ENCODE measurements around the gene EPHA4.

The EPHA4 gene

DNA sequence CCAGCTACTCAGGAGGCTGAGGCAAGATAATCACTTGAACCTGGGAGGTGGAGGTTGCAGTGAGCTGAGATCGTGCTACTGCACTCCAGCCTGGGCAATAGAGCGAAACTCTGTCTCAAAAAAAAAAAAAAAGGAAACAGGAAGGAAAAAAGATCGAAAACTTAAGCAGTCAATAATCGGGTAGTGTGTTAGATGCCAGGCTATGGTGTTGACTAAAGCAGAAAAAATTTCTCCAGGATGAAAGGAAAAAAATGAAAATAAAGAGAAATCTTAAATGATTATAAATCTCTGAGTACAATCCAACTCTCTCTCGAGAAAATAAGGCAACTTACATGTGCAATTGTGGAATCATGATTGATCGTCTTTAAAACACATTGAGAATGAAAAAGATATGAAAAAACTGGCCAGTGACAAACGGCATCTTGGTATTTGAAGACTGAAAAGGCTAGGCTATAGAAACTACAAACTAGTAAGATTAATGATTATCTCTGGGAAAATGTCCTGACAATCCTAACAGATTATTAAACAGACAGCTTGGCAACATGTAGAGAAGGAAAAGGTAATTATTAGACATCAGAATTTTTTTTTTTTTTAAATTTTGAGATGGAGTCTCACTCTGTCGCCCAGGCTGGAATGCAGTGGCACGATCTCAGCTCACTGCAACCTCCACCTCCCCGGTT is 16.3 kb upstream of the EPHA4 start:
- no peak for TF ChIP-seq YY1 (IDR thresholded peaks at IDR 0.05; ENCODE audit: low read depth)
- TF ChIP-seq TAF1 (IDR thresholded peaks at IDR 0.05; ENCODE audit: low read depth) = no peak
- TF ChIP-seq TEAD4 (IDR thresholded peaks at IDR 0.05) = no peak
- TF ChIP-seq, protein P1, sequence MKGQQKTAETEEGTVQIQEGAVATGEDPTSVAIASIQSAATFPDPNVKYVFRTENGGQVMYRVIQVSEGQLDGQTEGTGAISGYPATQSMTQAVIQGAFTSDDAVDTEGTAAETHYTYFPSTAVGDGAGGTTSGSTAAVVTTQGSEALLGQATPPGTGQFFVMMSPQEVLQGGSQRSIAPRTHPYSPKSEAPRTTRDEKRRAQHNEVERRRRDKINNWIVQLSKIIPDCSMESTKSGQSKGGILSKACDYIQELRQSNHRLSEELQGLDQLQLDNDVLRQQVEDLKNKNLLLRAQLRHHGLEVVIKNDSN (IDR thresholded peaks at IDR 0.05) = no peak
- TF ChIP-seq RAD21 (IDR thresholded peaks at IDR 0.05; ENCODE audit: low read depth) = no peak
- no peak for TF ChIP-seq ZBTB7A (IDR thresholded peaks at IDR 0.05; ENCODE audit: low read depth)
- TF ChIP-seq TCF12 (IDR thresholded peaks at IDR 0.05; ENCODE audit: low read depth) = no peak
- TF ChIP-seq EP300 (IDR thresholded peaks at IDR 0.05; ENCODE audit: borderline replicate concordance) = no peak
- TF ChIP-seq, protein P2, sequence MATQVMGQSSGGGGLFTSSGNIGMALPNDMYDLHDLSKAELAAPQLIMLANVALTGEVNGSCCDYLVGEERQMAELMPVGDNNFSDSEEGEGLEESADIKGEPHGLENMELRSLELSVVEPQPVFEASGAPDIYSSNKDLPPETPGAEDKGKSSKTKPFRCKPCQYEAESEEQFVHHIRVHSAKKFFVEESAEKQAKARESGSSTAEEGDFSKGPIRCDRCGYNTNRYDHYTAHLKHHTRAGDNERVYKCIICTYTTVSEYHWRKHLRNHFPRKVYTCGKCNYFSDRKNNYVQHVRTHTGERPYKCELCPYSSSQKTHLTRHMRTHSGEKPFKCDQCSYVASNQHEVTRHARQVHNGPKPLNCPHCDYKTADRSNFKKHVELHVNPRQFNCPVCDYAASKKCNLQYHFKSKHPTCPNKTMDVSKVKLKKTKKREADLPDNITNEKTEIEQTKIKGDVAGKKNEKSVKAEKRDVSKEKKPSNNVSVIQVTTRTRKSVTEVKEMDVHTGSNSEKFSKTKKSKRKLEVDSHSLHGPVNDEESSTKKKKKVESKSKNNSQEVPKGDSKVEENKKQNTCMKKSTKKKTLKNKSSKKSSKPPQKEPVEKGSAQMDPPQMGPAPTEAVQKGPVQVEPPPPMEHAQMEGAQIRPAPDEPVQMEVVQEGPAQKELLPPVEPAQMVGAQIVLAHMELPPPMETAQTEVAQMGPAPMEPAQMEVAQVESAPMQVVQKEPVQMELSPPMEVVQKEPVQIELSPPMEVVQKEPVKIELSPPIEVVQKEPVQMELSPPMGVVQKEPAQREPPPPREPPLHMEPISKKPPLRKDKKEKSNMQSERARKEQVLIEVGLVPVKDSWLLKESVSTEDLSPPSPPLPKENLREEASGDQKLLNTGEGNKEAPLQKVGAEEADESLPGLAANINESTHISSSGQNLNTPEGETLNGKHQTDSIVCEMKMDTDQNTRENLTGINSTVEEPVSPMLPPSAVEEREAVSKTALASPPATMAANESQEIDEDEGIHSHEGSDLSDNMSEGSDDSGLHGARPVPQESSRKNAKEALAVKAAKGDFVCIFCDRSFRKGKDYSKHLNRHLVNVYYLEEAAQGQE (IDR thresholded peaks at IDR 0.05; ENCODE audit: low read depth) = no peak
- TF ChIP-seq FOXM1 (IDR thresholded peaks at IDR 0.05; ENCODE audit: borderline replicate concordance, low read depth) = no peak
- TF ChIP-seq, protein P3, sequence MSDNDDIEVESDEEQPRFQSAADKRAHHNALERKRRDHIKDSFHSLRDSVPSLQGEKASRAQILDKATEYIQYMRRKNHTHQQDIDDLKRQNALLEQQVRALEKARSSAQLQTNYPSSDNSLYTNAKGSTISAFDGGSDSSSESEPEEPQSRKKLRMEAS (IDR thresholded peaks at IDR 0.05) = no peak
- TF ChIP-seq CREB1 (IDR thresholded peaks at IDR 0.05; ENCODE audit: low read depth) = no peak
- no peak for TF ChIP-seq NFIC (IDR thresholded peaks at IDR 0.05)
- TF ChIP-seq CEBPB (IDR thresholded peaks at IDR 0.05) = no peak
- TF ChIP-seq EGR1 (IDR thresholded peaks at IDR 0.05) = no peak

DNA sequence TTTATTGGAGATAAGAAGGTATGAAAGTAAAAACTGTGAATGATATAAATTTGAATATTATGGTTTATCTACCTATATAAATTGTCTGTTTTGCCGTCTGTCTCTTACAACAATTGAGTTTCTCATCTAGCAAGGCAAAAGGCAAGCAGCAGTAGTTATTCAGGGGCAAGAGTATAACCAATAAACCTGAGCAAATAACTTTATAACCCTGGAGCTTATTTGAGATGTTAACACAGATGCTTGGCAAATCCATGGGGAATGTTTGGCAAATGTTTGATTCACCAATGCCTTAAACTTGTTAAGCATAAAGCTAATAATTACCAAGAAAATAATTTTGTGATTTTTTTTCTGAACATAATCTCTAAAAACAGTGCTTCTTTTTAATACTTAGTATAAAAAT is 9.9 kb upstream of the EPHA4 start:
- TF ChIP-seq, protein P2 (IDR thresholded peaks at IDR 0.05; ENCODE audit: low read depth) = no peak
- TF ChIP-seq CREB1 (IDR thresholded peaks at IDR 0.05; ENCODE audit: low read depth) (no peak), TCF12 (IDR thresholded peaks at IDR 0.05; ENCODE audit: low read depth) (no peak), CEBPB (IDR thresholded peaks at IDR 0.05) (no peak), EP300 (IDR thresholded peaks at IDR 0.05; ENCODE audit: borderline replicate concordance) (no peak), TAF1 (IDR thresholded peaks at IDR 0.05; ENCODE audit: low read depth) (no peak), EGR1 (IDR thresholded peaks at IDR 0.05) (no peak), NFIC (IDR thresholded peaks at IDR 0.05) (no peak), YY1 (IDR thresholded peaks at IDR 0.05; ENCODE audit: low read depth) (no peak), ZBTB7A (IDR thresholded peaks at IDR 0.05; ENCODE audit: low read depth) (no peak), FOXM1 (IDR thresholded peaks at IDR 0.05; ENCODE audit: borderline replicate concordance, low read depth) (no peak), TEAD4 (IDR thresholded peaks at IDR 0.05) (no peak), RAD21 (IDR thresholded peaks at IDR 0.05; ENCODE audit: low read depth) (no peak)
- TF ChIP-seq, protein P1 (IDR thresholded peaks at IDR 0.05) = no peak
- TF ChIP-seq, protein P3 (IDR thresholded peaks at IDR 0.05) = no peak

DNA sequence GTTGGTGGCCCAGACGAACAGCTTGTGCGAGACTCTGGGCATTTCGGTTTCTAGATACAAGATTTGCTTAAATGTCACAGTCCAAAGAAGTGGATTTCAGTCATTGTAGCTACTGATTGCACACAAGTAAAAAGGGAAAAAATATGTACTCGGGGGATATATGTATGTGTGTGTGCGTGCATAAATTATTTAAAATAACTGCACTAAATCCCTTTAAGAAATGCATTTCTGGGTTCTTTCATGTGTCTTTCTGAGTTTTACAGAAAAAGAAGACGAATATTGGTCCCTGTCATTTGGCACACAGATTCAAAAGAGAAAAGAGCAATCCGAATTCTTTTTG is 2.1 kb upstream of the EPHA4 start:
- TF ChIP-seq YY1 (IDR thresholded peaks at IDR 0.05; ENCODE audit: low read depth) (no peak), EGR1 (IDR thresholded peaks at IDR 0.05) (no peak), TCF12 (IDR thresholded peaks at IDR 0.05; ENCODE audit: low read depth) (no peak), CEBPB (IDR thresholded peaks at IDR 0.05) (no peak), TAF1 (IDR thresholded peaks at IDR 0.05; ENCODE audit: low read depth) (no peak), CREB1 (IDR thresholded peaks at IDR 0.05; ENCODE audit: low read depth) (no peak), ZBTB7A (IDR thresholded peaks at IDR 0.05; ENCODE audit: low read depth) (no peak), FOXM1 (IDR thresholded peaks at IDR 0.05; ENCODE audit: borderline replicate concordance, low read depth) (no peak), TEAD4 (IDR thresholded peaks at IDR 0.05) (no peak), EP300 (IDR thresholded peaks at IDR 0.05; ENCODE audit: borderline replicate concordance) (no peak)
- TF ChIP-seq, protein P3 (IDR thresholded peaks at IDR 0.05) = no peak

DNA sequence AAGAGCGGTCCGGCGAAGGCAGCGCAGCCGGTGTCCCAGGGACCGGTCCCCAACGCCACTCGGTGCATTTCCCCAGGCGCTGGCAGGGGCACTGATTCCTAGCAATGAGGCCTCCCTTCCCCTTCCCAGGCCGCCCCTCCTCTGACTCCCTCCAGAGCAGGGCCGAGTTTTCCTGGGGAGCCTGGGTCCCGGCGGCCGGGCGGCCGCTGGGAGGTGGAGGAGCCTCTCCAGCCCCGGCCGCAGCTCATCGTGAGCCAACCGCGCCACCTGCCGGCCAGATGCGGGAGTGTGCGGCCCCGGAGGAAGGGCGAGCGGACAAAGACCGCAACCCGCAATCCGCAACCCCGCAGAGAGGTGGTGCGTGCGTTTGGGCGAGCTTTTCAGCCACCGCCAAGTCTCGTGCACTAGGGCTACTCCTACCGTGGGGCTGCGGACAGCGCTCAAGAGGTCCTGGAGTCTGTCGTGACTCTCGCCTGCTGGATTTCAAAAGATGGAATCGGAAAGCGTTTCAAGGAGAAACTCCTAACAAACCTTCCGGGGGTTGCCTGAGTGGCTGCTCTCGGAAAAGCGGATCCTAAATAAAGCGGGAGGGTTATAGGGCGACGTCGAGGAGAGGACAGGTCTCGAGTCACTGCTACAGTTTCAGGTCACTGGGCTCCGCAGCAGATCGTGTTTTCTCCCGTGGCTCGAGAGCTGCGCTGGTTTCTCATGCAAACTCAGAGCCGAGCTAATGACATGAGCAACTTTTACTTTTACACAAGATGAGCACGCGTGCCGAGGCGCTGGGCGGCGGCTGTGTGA is 1.5 kb upstream of the EPHA4 start:
- TF ChIP-seq YY1 (IDR thresholded peaks at IDR 0.05; ENCODE audit: low read depth) (no peak), RAD21 (IDR thresholded peaks at IDR 0.05; ENCODE audit: low read depth) (peak; percentile 88)

DNA sequence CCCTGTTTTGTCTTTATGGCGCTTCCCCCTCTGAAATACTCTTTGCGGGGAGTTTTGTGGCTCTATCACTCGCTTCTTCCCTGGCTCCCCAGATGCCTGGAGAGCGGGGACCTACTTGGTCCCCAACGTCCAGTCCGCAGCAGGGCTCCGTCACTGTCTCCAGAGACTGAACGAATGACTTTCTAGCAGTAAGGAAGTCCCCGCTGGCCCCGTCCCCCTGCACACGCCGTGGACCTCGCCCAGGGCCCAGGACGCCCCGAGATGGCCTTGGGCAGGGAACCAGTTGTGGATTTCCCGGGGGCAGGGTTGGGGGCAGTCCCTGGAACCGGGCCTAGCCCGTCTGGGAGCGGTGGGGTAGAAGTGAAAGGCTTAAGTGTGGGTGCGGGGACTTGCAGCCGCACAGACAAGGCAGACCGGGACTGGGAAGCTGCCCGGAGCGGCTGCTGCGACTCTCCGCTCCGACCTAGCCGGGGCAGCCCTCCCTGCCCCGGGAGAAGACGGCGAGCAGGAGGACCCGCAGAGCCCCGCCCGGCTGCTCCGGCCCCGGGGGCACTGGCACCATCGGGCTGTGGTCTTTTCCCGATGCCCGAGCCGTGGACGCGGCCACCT is 821 bp upstream of the EPHA4 start:
- TF ChIP-seq CREB1 (IDR thresholded peaks at IDR 0.05; ENCODE audit: low read depth) (no peak), TAF1 (IDR thresholded peaks at IDR 0.05; ENCODE audit: low read depth) (0 out of 2 replicates have a peak, but pooled peaks have one; percentile 2)
